IPS-NIHi11 (cell line): ENCODE measurements around the gene FHIT.
A peak's percentile ranks its signal among the peaks of the same experiment; 100 is the strongest.
"Not testable (repeated sequence)": the region's sequence is repeated elsewhere in the genome, so short reads cannot be mapped to it uniquely, and the experiment has no call there.

Experiments
- DNase-seq: peaks from one replicate; pipeline ENCODE4 v3.0.0; 2012; ENCODE audit warnings: mixed read lengths, low spot score

The FHIT gene

DNA sequence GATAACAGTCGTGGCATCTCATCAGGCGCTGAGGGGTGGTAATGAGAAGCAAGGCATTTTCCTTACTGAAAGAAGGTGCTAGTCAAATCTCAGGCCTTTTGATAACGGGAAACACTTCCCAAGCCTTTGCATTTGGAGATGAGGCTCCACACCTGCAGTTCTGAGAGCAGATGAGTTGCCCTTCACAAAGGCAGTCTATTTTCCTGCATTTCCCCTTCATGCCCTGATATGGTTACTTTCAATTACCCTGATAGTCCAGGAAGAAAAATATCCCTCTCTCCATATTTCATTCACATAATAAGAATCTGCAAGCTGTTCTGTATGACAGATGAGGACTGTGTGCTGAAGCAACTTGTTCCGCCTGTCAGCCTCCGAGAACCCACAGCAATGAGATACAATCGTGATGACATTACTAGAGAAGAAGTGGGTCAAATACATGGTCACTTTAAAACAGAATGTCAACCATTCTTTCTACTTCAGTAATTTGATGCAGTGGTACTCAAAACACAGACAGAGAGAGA, 25.0 kb downstream of the FHIT start:
- no peak for DNase-seq

GRCh38 chr3:61224823-61225222, 26.4 kb downstream of the FHIT start:
- DNase-seq = no peak

GRCh38 chr3:61223451-61223850, 27.8 kb downstream of the FHIT start:
- DNase-seq = no peak

DNA sequence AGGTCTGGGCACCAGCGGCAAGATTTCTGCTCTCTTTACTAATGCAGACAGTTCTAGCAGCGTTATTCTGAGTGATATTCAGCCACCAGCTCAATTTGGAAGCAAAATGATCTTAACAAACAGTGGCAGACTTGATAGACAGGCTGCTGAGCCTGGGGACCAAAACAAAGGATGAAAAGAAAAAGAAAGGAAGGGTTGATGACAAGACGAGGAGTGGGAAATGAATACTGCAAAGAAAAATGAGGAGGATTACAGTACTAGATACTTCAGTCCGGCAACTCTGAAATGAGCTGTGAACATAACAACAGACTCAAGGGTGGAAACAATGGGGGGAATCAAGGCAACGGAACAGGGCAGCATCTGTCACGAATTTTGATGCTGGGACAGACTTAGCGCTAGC, 28.8 kb downstream of the FHIT start:
- DNase-seq = no peak

- no peak for DNase-seq
Measured at GRCh38 chr3:61221759-61222362, 29.4 kb downstream of the FHIT start.

GRCh38 chr3:61218504-61218903, 32.7 kb downstream of the FHIT start:
- DNase-seq = no peak

- not testable (repeated sequence) for DNase-seq
Measured at GRCh38 chr3:61216171-61216570, 35.1 kb downstream of the FHIT start.

DNA sequence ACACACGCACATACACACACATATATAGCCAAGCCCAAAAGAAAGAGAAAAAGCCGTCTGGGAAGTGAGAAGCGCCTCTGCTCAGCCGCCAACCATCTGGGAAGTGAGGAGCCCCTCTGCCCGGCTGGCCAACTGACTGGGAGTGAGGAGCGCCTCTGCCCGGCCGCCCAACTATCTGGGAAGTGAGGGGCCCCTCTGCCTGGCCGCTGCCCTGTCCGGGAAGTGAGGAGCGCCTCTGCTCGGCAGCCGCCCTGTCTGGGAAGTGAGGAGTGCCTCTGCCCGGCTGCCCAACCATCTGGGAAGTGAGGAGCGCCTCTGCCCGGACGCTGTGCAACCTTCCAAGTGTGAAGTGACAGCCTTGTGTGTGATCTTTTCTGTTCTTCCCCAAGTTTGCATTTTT, 49.2 kb downstream of the FHIT start:
- no peak for DNase-seq

DNA sequence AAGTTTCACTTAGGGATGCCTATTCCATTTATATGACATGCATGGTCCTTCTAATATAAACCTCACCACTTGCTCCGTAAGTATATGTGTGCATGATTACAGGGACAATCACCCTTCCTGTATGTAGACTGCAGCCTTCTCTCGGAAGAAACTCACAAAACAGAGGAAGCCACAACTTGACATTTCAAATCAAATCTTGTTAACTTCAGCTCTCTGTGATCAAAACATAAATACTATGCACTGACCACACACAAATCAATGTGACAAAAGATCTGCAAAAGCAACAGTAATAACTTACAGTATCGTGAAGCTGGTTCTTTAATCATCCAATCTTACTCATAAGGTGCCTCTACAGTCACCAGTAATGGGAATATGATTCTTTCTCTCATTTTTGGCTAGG, 50.2 kb downstream of the FHIT start:
- DNase-seq = no peak

DNA sequence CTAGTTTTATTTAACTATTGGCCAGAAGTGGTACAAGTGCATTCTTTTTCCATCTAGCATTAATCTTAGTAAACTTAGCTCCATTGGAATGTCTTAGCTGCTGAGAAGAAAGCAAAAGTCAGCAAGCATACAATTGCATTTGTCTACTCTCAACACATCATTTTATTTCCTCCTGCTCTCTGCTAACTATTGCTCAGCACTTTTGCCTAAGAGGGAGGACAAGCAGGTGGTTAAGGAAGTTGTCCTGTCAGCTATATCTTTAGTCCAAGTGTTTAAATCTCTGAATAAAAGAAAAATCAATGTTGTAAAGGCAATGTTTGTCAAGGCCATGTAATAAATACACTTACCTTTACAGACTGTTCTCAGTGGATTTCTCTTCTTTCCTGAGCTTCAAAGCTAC, 51.0 kb downstream of the FHIT start:
- no peak for DNase-seq

GRCh38 chr3:61199843-61200242, 51.4 kb downstream of the FHIT start:
- peak; percentile 18 for DNase-seq

DNA sequence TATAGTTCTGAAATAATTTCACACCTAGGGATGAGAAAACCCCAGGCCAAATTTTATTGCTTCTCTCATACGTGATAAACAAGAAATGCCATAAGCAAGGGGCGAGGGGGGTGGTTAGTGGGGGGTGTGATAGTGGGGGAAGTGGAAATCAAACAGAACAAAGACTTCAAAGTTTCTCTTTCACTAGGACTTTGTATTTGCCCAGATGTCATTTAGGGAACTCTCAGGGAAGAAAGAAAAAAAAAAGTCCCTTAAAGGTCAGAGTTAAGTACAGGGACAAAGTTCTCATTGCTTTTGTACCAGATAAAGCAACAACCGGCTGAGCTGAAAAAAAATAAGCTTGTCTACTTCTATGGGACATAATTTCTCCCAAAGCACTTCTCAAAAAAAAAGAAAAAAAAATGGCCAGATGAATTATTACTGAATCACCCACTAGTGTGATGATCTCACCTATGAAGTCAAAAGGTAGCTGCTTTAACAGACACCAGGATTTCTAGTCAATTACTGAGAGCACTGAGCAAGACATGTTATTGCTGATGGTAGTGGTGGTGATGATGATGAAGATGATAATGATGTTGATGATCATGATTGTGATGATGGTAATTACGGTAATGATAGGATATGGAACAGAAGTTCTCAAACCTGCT, 56.2 kb downstream of the FHIT start:
- DNase-seq = no peak

DNA sequence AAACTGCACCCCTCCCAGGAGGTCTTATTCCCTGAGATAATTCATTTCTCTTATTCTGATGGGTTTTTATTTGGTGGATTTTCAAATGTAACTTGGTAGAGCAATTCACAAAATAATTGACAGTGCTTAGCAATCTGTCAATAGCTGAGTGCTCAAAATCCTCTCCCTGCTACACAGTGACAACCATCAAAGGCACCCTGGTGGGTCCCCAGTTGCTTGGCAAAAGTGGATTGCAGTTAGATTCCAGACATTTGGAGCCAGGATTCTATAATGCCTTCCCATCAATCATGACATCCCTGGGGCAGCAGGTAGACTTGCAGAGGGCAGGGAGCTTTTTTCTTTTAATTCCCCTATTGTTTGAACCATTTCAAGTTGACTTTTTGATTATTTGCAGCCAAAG, 59.0 kb downstream of the FHIT start:
- no peak for DNase-seq

DNA sequence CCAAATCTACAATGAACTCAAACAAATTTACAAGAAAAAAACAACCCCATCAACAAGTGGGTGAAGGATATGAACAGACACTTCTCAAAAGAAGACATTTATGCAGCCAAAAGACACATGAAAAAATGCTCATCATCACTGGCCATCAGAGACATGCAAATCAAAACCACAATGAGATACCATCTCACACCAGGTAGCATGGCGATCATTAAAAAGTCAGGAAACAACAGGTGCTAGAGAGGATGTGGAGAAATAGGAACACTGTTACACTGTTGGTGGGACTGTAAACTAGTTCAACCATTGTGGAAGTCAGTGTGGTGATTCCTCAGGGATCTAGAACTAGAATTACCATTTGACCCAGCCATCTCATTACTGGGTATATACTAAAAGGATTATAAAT, 61.0 kb downstream of the FHIT start:
- DNase-seq = not testable (repeated sequence)

DNA sequence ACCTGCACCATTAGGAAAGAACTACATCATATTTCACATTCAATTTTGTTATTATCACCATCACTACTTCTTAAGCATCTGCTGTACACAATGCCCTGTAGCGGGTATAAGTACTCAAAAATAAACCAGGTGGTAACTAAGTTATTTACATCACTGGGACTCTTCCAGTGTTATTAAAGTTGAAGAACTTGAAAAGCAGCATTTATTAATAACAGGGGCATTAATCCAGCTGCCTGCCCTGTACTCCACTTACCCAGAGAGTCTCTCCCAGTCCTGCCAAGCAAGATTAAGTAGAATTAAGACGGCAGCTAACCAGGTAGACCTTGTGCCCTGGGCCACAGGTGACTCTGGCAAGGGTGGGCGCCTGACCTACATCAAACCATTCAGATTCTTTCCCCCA, 65.2 kb downstream of the FHIT start:
- DNase-seq = no peak

DNA sequence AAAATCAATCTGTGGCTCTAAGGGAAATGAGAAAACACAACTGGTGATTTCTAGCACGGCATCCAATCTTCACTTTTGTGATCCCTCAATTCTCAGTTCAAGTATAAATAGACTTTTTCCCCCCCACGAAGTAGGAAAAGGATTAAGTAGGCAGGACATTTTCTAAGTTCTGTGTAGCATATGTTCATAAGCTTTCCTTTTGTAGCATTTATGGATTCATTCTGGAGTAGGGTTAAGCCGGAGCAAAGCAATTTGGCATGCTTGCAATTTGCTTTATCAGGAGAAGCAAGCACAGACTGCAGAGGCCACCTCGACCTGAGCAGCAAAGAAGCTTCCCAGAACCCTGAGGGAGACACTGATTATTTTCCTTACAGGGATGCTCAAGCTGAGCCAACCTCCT, 66.3 kb downstream of the FHIT start:
- no peak for DNase-seq

- no peak for DNase-seq
Measured at GRCh38 chr3:61182662-61183061, 68.6 kb downstream of the FHIT start.

GRCh38 chr3:61181874-61182273, 69.4 kb downstream of the FHIT start:
- peak; percentile 15 for DNase-seq

DNA sequence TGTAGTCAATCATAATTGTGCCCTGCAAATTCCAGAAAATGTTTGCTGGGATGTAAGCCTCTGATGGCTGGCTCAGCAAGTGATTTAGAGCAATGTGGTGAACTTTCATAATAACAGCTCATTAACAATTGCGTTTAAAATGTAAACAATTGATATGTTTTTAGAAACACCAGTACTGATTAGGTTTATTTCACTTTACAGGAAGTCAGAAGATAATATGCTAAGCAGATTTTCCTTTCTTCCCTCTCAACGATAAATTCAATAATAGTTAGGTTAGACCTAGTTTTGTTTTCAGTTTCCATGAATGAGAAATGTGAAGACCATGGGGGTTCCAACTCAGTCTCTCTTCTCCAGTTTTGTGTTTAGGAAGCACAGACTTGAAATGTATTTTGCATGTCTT, 71.0 kb downstream of the FHIT start:
- no peak for DNase-seq

DNA sequence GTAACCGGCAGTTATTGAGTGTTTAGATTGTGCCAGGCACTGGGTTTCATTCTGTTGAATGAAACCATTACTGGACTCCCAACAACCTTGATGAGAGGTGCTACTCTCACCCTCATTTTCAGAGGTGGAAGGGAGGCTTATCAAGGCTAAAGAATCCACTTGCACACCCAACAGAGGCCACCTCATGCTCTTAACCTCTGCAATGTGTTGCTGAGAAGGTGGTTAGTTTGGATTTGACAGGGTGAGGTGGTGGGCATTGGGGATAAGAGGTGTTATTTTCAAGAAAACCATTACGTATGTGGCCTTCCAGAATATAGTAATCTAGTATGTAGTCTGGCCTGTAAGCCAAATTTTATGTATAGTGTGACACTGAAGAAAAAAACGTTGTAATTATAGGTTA, 73.1 kb downstream of the FHIT start:
- no peak for DNase-seq

DNA sequence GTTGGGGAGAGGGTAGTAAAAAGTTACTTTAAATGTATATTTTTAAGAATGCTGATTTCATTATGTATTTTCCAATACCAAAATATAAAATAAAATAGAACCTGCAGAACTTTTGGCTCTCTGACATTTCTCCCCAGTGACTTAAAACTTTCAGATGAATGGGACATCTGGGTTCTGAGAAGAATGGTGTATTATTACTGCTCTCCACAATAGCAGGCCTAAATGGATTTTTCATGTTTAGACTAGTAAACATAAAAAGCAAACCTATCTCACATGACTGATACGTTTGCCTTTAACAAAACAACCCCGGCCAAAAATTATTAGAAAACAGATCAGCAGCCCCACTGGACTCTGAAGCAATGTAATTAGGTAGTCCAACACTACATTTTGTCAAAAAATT, 73.8 kb downstream of the FHIT start:
- DNase-seq = no peak

DNA sequence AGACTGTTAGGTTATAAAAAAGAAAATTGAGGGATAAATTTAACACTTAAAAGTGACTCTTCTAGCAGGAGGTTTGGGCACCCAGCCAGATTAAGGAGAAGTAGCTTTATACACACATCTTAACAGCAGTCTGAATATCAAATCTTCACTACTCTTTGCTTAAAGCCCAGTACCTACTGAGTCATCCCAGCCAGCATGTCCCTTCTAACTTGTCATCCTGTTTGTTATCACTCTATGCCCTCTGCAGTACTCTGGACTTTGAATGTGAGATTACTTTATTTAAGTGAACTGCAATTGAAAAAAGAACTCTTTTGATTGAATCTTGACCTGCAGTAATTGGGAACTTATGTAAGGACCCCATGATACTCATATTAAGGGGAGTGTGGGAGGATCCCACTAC, 77.6 kb downstream of the FHIT start:
- DNase-seq = no peak

DNA sequence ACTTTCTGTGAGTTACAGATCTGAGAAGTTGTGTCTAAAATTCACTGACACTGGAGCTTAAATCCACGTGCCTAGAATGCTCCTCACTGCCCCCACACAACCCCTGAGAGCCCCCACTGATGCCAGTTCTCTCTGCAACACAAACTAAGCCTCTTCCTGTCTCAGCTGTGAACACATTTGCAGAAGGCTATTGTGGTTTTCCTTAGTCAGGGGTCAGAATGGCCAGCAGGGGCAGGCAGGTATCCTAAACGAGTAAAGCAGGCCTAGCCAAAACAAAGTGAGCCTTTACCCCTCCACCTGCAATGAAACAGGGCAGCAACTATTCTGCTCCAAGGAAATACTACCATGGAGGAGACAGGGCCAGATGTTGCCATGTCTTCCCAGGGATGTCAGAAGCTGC, 78.6 kb downstream of the FHIT start:
- peak; percentile 60 for DNase-seq

- no peak for DNase-seq
Measured at GRCh38 chr3:61172203-61172602, 79.0 kb downstream of the FHIT start.
